Activated T-helper 2 cell treated with anti-CD3 and anti-CD28 coated beads, Interferon-gamma antibody, Interleukin-2, Interleukin-4, amounts not matched to agents 10 μg/mL and 5 μg/mL and 100 μg/mL, durations not matched to agents 14 hours and 24 hours and 36 hours (primary cell): Measurements from ENCODE around the gene THSD7A. TPM values are rescaled to one million over a fixed set of nuclear protein-coding genes. Genes with fewer than 3 reads are reported as not detected.

Experiments
- DNase-seq: peaks from one replicate; pipeline ENCODE4 v3.0.0; 2021; ENCODE audit warnings: low spot score
- H3K27ac Mint-ChIP-seq: one replicate; pipeline ENCODE4 v1.8.0; 2021; ENCODE audit warnings: mixed read lengths
- H3K27me3 Mint-ChIP-seq: one replicate; pipeline ENCODE4 v1.8.0; 2021; ENCODE audit warnings: low read depth, mixed read lengths
- H3K36me3 Mint-ChIP-seq: one replicate; pipeline ENCODE4 v1.8.0; 2021; ENCODE audit warnings: low read depth, mixed read lengths
- H3K4me1 Mint-ChIP-seq: one replicate; pipeline ENCODE4 v1.8.0; 2021; ENCODE audit warnings: low read depth, mixed read lengths
- H3K4me3 Mint-ChIP-seq: one replicate; pipeline ENCODE4 v1.8.0; 2021; ENCODE audit warnings: low read depth, mild to moderate bottlenecking, moderate library complexity, mixed read lengths
- H3K9me3 Mint-ChIP-seq: one replicate; pipeline ENCODE4 v1.8.0; 2021; ENCODE audit warnings: mixed read lengths
- intact Hi-C: fragments of 100-400 bp; cut with micrococcal nuclease; formaldehyde crosslinking; loops from one replicate; pipeline ENCODE4 v1.15.1; 2023
- total RNA-seq: library from RNA; stranded (reverse); gene quantifications from 2 replicates; pipeline ENCODE4 v1.2.3, GENCODE V29; 2022

The THSD7A gene
- total RNA-seq, 1 donor from 2014 or later: not detected

DNA sequence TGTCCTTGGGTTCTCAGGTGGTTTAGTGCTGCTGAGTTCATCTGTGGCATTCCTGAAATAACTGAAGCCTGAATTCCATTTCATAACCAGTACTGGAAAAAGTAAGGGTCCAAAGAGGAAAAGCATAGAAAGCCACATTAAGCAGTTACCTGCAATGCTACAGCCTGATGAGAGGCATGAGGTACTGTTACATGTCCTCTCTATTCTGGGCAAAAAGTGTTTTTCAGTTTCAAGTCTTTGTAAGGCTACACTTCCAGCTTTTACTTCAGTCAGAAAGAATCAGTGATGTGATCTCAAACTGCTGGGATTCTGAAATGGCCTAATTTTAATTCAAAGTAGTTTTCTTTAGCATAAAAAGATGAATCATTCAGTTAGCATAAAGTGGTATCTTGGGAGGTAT lies 488.9 kb downstream of the THSD7A start:
- peaks cover 5% of the 10 kb centered on the region for H3K4me1 Mint-ChIP-seq
- H3K9me3 Mint-ChIP-seq: no peaks in the 10 kb centered on the region
- peaks cover 16% of the 10 kb centered on the region for H3K27me3 Mint-ChIP-seq
- no peaks in the 10 kb centered on the region for H3K36me3 Mint-ChIP-seq
- intact Hi-C loops: loop anchor here (5.0 to 10.0 kb wide), 2 partner anchors 371 to 458 kb away; partner anchors contain the start of gene PHF14
- no peak overlapping the region for H3K4me3 Mint-ChIP-seq
- H3K27ac Mint-ChIP-seq: no peak overlapping the region
- no peak for DNase-seq

DNA sequence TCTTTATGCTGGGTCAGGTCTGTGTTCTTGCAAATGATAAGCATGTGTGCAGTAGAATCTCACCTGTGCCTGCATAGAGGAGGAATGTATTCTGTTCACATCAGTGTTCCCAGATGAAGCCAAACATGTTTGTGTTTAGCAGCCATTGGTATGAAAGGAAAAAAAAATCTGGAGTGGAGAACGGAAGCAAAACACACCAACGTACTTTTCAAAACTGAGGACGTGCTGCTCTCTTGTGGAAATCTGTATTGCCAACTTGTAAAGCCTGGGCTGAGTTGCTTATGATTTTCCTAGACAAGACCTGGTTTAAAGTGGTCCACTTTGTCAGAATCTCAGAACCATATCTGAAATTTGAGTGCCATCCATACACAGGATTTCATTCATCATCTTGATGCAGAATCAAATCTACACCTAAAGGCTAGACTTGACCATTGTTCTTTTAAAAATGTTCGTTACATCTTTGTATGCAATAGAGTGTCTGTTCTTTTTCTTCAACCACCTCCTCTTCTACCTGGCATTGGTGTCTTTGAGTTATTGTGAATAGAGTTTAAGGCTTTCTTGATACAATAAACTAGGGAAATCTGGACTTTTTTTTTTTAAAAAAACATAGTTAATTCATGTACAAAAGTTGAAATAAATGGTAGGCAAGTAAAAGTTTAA lies 490.6 kb downstream of the THSD7A start:
- H3K4me3 Mint-ChIP-seq: no peak overlapping the region
- H3K9me3 Mint-ChIP-seq: no peaks in the 10 kb centered on the region
- no peak overlapping the region for H3K27ac Mint-ChIP-seq
- H3K36me3 Mint-ChIP-seq: no peaks in the 10 kb centered on the region
- no peak for DNase-seq
- H3K4me1 Mint-ChIP-seq: peaks cover 5% of the 10 kb centered on the region
- intact Hi-C loops: loop anchor here (5.0 to 10.0 kb wide), 2 partner anchors 369 to 457 kb away; partner anchors contain the start of gene PHF14
- H3K27me3 Mint-ChIP-seq: peaks cover 15% of the 10 kb centered on the region

DNA sequence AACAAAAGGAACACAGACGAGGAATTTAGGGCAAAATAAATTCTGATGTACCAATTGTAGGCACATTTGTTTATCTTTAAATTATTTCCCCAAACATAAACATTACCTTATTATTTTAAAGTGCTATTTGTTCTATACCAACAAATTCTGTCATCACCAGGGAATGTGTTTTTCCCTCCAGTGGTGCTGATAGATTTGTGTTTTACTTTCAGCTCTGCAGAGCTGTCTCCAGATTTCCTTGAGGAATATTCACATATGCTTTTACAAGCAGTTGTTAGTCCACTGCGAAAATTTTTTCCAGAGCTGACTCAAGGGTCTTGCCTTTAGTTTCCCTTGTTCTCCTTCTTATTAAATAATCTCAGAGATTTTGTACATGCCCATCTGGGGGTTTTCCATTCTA lies 495.6 kb downstream of the THSD7A start:
- Mint-ChIP-seq H3K9me3 (no peaks in the 10 kb centered on the region), H3K4me1 (peaks cover 15% of the 10 kb centered on the region), H3K27ac (no peak overlapping the region), H3K27me3 (peaks cover 6% of the 10 kb centered on the region), H3K36me3 (no peaks in the 10 kb centered on the region), H3K4me3 (no peak overlapping the region)
- intact Hi-C loops: no loop called here
- DNase-seq: no peak

DNA sequence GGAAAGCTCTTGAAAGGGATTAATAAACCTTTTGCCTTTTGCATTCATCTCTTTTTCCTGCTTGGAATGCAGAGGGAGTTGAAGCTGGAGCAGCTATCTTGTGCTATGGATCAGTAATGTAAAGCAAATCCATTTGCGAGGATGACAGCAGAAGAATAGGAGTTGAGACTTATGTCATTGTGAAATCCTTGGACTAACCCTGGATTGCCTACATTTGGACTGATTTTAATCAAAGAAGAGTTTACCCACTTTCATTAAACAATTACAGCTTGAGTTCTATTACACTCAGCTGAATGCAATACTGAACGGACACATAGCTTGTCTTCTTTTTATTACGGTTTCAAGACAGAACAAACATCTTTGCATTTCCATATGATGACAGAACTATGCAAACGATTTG lies 496.1 kb downstream of the THSD7A start:
- intact Hi-C loops: no loop called here
- Mint-ChIP-seq H3K36me3 (no peaks in the 10 kb centered on the region), H3K4me1 (peaks cover 15% of the 10 kb centered on the region), H3K27ac (no peak overlapping the region), H3K9me3 (no peaks in the 10 kb centered on the region), H3K4me3 (no peak overlapping the region), H3K27me3 (peaks cover 3% of the 10 kb centered on the region)
- no peak for DNase-seq

DNA sequence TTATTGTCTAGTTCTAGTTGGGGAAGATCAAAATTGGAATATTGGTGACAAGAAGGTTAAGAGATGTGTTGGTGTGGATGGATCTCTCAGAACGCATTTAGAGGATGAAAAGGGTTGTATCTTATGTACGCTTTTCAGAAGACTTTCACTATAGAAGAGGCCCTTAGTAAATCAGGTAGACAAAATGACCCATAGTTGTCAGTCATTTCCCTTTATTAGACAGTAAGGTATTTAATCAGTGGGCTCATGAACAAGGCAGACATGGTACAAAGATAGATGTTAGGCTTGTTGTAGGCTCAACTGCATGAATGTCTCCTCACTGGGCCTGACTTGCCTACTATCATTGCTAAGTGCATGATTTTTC lies 499.2 kb downstream of the THSD7A start:
- H3K36me3 Mint-ChIP-seq: no peaks in the 10 kb centered on the region
- no peaks in the 10 kb centered on the region for H3K9me3 Mint-ChIP-seq
- no peak overlapping the region for H3K27ac Mint-ChIP-seq
- H3K4me3 Mint-ChIP-seq: no peak overlapping the region
- no peak for DNase-seq
- intact Hi-C loops: loop anchor here (1.0 to 2.0 kb wide), 2 partner anchors 81 to 206 kb away; no protein-coding TSS in a partner anchor
- H3K4me1 Mint-ChIP-seq: peaks cover 18% of the 10 kb centered on the region
- no peaks in the 10 kb centered on the region for H3K27me3 Mint-ChIP-seq

DNA sequence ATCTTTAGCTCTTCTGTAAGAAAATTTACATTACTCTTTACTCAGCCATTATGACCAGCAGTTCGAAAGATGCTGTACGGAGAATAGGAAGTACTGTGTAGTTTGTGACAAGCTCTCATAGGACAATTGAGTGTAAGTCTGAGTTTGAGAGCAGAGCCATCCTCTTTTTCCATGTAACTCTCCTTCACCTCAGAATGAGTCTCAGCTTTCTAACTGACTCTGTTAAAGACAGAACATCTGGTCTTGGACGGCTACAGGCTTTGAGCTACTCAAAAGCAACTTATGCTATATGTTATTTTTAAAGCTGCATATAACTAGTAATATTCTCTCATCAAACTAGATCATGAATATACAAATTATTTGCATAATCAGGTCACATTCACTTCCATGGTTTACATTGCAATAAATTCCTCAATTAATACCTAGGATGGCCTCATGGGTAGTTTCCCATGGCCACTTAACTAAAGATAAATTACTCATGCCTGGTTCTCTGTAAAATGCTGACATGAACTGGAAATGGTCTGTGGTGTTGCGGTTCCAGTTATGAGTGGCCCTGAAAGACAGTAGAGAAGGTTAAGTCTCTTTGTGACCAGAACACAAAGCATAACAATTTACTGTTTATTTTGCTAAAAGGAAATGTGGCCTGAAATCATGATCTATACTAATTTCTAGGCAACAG lies 499.7 kb downstream of the THSD7A start:
- intact Hi-C loops: loop anchor here (1.0 to 2.0 kb wide), 2 partner anchors 80 to 206 kb away; no protein-coding TSS in a partner anchor
- Mint-ChIP-seq H3K27ac (no peak overlapping the region), H3K27me3 (no peaks in the 10 kb centered on the region), H3K4me1 (peaks cover 18% of the 10 kb centered on the region), H3K9me3 (no peaks in the 10 kb centered on the region), H3K4me3 (no peak overlapping the region), H3K36me3 (no peaks in the 10 kb centered on the region)
- DNase-seq: no peak

DNA sequence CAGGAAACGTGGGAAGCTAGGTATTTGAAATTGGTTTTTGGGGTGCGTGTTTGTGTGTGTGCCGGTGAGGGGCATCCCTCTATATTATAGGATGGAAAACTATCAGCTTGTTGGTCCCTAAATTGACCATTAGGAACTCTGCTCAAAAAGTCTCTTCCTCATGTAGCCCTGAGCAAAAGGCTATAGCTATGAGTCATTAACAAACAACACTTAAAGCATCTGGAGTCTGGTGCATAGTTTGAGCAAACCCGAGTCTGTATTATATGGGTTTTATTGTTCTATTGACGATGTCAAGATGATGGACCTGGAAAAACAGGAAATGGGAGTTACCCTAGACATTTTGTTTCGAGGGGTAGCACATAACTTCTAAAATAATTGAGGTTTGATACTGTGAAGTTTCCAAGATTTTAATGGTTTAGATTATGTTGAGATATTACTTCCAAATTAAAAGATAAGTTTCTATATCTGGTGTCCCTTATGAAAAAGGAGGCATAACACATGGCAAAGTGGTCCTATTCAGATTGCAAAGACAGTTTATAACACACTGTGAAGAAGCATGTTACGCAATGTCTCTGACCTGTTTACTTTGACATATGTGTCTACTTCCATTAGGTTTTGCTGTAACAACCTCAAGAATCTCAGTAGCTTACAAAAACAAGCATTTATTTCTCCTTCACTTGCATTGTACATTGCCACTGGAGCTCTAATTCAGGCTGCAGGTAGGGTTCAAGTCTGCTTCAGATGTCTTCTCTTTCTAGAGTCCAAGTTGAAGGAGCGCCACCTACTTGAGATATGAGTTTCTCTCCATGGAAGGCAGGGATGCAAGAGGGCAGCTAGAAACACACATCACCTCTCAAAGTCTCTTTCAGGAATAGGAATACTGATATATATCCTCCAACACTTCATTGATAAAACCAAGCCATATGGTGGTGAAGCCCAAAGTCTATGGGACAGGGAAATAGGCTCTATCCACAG lies 500.6 kb downstream of the THSD7A start:
- Mint-ChIP-seq H3K9me3 (no peaks in the 10 kb centered on the region), H3K27me3 (no peaks in the 10 kb centered on the region), H3K36me3 (no peaks in the 10 kb centered on the region), H3K4me3 (no peak overlapping the region), H3K27ac (no peak overlapping the region), H3K4me1 (peaks cover 18% of the 10 kb centered on the region)
- no peak for DNase-seq
- intact Hi-C loops: loop anchor here (1.0 to 2.0 kb wide), 2 partner anchors 79 to 205 kb away; no protein-coding TSS in a partner anchor

DNA sequence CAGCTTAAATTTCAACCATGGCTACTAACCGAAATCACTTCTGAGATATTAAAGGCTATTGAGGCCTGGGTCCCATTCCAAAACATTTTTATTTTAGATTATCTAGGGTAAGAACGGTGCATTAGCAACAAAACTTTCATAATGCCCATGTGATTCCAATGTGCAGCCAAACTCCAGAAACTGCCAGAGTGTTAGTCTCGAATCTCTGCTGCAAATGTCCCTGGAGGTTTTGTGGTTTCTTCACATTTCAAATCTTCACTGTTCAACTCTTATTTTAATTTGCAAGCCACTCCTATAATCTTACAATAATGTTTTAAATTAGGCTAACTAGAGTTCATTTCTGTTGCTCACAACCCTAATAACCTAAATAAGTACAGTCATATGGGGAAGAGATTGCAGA lies 501.3 kb downstream of the THSD7A start:
- H3K4me1 Mint-ChIP-seq: peaks cover 18% of the 10 kb centered on the region
- no peak overlapping the region for H3K4me3 Mint-ChIP-seq
- no peaks in the 10 kb centered on the region for H3K9me3 Mint-ChIP-seq
- intact Hi-C loops: no loop called here
- H3K27ac Mint-ChIP-seq: no peak overlapping the region
- H3K36me3 Mint-ChIP-seq: no peaks in the 10 kb centered on the region
- DNase-seq: no peak
- no peaks in the 10 kb centered on the region for H3K27me3 Mint-ChIP-seq

DNA sequence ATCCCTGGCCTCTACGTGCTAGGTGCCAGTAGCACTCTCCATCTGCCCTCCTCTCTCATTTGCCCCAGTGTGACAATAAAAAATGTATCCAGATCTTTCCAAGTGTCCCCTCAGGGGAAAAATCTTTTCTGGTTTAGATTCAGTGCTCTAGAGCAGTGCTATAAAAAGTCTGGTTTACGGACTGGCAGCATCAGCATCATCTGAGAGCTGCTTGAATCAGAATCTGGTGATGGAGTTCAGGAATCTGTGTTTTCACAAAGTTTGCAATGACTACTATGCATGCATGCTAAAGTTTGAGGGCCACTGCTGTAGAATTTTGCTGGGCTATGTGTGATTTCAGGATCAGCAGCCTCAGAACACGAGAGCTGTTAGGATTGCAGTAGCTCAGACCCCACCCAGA lies 501.8 kb downstream of the THSD7A start:
- Mint-ChIP-seq H3K9me3 (no peaks in the 10 kb centered on the region), H3K27ac (no peak overlapping the region), H3K4me3 (no peak overlapping the region), H3K4me1 (peaks cover 18% of the 10 kb centered on the region), H3K27me3 (no peaks in the 10 kb centered on the region), H3K36me3 (no peaks in the 10 kb centered on the region)
- intact Hi-C loops: no loop called here
- DNase-seq: no peak

DNA sequence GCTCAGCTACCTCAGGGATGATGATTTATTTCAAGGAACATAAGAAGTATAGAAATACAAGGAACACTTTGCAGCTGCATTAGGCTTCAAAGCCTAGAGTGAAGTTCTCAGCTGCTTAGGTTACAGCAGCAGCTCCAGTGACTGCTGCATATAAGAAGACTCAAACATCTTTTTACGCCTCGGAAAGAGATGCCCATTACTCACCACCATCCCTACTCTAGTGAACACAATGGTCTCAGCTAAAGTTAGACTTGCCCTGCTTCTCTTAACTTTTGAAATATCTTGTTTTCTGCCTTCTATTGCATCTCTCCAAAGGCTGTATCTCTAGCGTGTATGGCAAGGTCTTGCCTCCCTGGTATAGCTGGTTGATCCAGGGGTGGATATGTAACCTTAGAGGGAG lies 502.4 kb downstream of the THSD7A start:
- Mint-ChIP-seq H3K4me1 (peaks cover 18% of the 10 kb centered on the region), H3K27me3 (no peaks in the 10 kb centered on the region), H3K4me3 (no peak overlapping the region), H3K9me3 (no peaks in the 10 kb centered on the region), H3K27ac (no peak overlapping the region), H3K36me3 (no peaks in the 10 kb centered on the region)
- intact Hi-C loops: no loop called here
- no peak for DNase-seq

DNA sequence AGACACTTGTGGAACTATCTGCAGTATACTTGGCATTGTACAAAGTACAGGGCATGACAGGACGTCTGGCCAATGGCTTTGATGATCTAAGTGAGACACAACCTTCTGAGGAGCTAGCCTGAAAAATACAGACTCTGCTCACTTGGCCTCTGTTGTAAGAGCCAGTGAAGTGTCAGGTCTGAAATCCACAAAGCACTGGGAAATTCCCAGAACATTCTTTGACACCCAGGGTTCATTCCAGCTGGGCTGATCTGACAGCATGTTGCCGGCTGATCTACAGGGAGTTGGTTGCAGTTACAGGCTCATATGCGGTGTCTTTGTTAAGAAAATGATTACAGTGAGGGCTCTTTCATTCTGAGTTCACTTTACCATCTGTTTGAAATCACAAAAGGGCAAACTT lies 503.7 kb downstream of the THSD7A start:
- Mint-ChIP-seq H3K4me3 (no peak overlapping the region), H3K36me3 (no peaks in the 10 kb centered on the region), H3K4me1 (peaks cover 18% of the 10 kb centered on the region), H3K9me3 (no peaks in the 10 kb centered on the region), H3K27me3 (no peaks in the 10 kb centered on the region), H3K27ac (no peak overlapping the region)
- intact Hi-C loops: no loop called here
- DNase-seq: no peak

DNA sequence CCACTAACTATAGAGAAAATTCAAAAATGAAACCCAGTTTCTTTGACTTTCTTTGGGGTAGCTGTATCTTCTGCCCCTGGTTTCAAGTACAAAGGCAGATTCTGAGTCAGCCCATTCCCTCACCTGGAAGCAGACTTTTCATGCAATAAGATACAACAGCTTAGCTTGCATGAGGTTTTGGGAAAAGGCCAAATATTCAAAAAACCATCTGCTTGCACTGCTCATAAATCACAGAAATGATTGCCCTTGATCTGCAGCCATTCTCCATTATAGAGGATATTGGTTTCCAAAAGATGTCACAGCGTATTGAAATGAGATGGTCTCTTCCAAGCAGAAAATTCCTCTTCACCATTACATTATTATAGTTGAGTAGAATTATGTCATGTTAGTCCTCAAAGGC lies 504.4 kb downstream of the THSD7A start:
- Mint-ChIP-seq H3K27me3 (no peaks in the 10 kb centered on the region), H3K4me3 (no peak overlapping the region), H3K27ac (no peak overlapping the region), H3K36me3 (no peaks in the 10 kb centered on the region), H3K9me3 (no peaks in the 10 kb centered on the region), H3K4me1 (peaks cover 15% of the 10 kb centered on the region)
- intact Hi-C loops: no loop called here
- no peak for DNase-seq
